SKM-1 treated with dmso at 0.1 percent for 144 hours (cell line): ENCODE measurements around the gene SLC66A2.

Source experiments
- DNase-seq: peaks from one replicate; lab custom pipeline; 2025; ENCODE audit not compliant: unreplicated experiment; lab: John Stamatoyannopoulos, UW

SLC66A2 gene

DNA sequence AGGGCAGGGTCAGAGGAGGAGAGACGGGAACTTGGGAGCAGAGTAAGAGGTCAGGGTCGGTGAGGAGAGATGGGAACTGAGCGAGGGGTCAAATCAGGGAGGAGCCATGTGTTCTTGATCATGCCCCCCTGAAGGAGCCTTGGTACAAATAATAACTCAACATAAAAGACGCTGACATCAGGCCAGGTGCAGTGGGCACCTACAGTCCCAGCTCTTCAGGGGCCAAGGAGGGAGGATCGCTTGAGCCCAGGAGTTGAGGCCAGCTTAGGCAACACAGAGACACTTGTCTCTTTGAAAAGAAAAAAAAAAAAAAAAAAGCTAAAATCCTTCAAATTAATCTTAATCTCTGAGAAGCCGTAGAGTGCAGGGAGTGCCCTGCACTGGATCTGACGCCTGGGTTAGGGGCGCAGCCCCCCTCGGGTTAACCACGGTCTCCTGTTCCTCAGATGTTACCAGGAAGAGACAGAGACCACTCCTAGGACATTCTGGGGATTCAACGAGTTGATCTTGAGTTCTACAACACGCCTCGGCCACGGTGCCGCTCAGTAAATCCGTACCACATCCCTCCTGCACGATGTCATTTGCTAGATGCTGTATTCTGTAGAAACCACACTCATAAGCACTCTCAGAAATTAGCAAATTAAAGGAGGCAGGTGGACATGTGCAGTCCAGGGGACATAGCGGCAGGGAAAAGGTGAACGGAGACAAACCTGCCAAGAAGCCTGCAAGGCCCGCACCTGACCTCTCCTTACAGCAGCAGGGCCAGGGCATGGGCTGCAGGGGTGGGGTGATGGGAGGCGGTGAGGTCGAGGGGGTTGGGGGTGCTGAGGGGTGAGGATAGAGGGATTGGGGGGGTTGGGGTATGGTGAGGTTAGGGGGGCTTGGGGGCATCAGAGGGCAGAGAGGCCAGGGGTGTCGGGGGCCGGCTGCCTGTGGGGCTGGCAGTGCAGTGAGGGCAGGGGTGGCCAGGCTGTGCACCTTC lies 29.2 kb downstream of the SLC66A2 start:
- no peak for DNase-seq

DNA sequence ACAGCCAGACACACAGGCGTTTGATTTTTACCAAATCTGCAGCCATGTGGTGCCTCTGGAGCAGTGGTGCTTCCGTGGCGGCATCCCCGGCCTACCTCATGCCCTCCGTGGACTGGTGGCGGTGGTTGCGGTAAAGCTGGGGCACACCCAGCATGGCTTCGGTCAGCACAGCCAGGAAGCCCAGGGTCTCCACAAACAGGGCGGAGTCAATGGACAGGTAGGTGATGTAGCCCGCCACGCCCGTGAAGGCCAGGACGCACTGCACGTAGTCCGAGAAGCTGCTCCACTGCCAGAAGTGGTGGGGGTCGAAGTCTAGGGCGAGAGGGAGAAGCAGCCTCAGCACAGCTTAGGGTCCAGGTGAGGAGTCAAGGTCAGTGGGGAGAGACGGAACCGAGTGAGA lies 32.4 kb downstream of the SLC66A2 start:
- DNase-seq: no peak

DNA sequence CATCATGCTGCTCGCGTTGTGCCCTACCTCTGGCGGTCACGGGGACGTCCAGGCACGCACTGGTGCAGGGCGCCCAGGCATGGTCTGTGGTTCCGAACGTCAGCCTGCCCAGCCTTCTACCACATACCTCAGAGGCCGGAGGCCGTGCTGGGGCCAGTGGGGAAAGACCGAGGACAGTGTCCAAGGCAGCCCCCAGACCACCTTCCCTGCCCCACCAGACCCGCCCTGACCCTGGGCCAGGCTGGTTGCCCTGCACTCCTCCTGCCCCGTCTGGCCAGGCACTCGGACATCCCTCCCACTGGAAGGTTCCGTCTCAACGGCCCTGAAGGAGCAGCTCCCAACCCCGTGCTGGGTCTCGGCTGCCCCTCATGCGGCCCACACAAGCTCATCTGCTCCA lies 32.8 kb downstream of the SLC66A2 start:
- no peak for DNase-seq

DNA sequence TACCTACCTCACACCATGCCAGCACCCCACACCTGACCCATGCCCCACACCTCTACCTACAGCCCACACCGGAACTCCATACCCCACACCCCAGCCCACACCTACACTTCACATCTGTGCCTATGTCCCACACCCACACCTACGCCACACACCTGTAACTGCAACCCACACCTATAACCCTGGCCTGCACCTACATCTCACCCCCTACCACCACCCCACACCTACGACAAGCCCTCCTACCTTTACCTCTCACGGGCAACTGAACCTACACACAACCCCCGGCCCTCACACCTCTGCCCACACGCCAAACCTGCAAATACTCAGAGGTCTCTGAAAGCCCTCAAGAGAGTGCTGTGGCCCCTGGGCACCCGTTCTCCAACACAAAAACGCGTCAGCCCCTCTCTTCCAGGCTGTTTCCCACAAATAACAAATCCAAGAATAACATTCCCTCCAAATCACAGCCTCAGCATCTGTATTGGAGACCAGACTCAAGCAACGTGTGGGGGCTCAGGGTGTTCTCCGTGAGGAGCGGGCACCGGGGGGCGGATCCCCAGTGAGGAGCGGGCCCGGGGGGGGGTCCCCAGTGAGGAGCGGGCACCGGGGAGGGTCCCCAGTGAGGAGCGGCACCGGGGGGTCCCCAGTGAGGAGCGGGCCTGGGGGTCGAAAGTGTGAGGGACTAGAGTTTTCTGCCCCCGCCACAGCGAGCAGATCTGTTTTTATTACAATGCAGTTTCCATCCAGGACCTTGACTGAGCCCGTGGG lies 33.4 kb downstream of the SLC66A2 start:
- DNase-seq: no peak

DNA sequence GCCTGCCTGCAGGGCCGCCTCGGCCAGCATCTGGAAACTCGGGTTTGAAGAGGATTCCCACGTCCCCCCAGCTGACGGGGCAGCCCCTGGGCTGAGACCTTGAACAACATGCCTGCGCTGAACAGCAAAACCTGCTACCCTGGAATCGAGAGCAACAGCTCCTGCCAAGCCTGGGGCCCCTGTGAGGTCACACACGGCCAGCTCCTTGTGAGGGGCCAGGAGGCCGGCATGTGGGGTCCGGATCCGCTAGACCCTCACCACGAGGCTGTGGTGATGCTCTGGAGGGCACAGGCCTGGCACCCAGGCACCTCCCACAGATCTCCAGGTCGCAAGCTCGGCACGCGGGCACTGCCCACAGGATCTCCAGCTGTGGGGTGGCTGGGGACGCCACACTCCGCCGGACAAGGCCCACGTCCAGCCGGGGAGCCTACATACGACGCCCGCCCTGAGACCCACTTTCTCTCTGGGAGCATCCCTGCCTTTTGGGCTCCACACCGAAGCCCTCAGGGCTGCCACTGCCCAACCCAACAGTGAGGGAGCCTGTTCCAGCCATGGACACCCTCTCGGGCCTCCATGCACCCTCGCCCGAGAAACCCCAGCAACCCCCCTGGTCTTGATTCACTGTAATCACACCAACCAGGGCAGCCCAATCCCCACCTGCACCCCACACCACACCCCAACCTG lies 34.1 kb downstream of the SLC66A2 start:
- DNase-seq: no peak

DNA sequence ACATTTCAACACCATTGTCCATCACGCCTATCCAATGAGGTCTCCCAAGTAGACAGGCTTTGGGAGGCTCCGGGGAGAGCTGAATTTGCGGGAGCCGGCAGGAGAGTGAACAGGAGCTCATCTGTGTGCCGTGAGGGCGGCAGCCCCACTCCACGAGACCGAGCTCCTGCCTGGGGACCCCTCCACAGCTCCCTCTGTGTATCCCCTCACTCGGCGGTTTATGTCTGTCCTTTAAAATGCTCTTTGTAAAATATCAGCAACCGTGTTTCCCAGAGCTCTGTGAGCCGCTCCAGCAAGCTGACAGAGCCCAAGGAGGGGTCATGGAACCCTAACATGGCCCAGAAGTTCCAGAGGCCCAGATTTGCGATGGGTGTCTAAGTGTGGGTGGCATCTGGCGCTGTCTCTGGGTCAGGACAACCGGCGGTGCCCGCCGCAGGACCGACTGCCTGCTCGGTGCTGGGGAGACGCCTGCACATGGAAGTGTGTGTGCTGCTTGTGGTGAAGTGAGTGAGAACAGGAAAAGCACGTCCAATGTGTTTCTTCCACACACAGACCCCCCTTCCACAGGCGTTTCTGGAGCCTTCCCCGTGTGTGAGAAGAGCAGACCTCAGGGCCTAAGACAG lies 34.8 kb downstream of the SLC66A2 start:
- DNase-seq: no peak

DNA sequence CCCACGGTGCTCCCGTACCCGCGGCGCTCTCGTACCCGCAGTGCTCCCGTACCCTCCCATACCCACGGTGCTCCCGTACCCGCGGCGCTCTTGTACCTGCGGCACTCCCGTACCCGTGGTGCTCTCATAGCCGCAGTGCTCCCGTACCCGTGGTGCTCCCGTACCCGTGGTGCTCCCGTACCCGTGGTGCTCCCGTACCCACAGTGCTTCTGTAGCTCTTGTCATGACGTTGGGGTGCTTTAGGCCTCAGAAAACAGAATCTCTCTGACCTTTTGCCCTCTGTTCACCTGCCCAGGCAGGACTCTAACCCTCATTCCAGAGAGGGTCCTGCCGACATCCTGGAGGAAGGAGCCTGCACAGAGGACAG lies 35.3 kb downstream of the SLC66A2 start:
- DNase-seq: no peak

DNA sequence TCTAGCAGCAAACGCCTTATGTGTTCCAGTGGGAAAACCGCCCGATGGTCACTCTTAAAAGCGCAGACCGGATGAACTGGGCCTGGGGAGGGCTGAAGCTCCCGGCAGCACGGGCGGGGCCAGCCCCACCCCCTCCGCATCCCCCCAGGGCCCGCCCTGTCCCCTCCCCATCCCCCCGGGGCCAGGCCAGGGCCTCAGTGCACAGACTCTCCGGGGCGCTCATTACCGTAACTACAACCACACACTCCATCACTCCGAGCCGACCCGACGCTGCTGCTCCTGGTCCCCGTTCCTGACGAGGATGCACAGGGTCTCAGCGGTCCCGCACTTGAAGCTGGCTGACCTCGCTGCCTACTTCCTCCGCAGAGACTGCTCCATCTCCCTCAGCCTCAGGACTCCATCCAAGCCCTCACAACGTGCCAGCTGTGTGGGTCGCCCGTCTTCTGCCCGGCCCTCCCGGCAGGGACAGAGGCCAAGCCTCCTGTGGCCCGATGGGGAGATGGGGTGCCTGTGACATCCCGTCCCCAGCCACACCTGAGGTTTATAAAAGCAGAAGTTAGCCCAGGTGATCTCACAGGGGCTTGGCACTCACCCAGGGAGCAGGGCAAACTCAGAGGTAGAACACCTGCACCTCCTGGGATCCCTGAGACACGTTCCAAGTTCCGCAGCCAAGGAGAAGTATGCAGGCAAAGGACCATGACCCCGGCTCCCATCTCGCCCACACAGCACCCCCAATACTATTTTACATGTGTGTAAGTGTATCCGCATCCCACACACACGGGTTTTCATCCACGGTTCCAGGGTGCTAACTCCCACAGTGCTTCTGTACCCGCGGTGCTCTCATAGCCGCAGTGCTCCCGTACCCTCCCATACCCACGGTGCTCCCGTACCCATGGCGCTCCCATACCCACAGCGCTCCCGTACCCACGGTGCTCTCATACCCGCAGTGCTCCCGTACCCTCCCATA lies 36.0 kb downstream of the SLC66A2 start:
- no peak for DNase-seq

DNA sequence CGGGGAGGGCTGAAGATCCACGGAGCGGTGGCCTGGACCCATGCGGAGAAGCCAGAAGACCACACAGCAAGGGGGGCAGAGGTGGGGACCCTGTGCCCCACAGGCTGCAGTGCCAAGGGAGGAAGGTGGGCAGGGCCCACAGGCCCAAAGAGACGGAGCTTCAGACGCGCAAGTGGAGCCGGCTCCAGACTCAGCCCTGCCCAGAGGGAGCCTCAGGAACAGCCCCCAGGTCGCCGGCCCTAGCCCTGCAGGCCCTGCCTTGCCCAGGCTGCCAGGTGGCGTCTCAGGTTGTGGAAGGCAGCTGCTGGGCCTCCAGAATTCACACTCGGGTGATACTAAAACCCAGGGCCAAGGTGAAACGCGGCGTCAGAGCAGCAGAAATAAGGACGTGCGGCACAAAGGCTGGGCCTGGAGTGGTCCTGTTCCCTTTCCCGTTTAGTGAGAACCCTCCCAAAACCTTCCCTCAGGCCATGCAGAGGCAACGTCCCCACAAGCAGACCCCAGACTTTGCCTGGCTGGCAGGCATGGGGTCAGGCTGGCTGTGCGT lies 36.8 kb downstream of the SLC66A2 start:
- no peak for DNase-seq

DNA sequence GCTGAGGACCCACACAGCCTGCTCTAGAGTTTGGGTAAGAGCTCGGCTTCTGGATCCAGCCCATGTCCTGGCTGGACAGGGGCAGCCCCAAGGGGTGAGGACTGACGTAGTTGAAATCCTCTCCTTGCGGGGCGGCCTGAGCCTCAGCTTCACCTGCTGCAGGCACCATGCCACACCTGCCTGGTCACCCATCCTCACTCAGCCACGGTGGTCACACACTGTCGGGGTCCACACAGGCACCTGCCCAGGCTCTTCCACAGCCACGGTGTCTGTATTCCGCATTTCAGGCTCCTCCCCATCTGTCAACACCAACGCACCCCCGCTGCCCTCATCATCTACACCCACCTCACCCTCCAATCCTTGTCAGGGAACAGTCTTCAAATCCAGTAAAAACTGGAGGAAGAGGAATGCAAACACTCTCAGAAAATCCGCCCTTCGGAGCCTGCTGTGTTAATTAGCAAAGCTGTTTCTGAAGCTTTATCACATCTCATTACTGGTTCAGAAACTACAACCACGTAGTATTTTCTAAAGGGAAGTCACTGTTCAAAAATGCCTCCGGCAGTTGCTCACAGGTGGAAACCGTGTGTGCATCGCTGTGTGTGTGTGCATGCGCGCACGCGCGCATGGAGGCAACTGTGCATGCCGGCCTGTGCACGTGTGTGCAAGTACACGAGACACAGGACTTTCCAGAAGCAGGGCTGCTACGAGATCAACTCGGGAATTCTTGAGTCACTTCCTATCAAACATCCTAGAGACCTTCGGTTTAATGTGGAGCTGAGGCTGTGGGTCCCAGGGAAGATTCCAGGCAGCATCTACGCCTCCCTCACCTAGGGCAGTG lies 38.2 kb downstream of the SLC66A2 start:
- DNase-seq: no peak

DNA sequence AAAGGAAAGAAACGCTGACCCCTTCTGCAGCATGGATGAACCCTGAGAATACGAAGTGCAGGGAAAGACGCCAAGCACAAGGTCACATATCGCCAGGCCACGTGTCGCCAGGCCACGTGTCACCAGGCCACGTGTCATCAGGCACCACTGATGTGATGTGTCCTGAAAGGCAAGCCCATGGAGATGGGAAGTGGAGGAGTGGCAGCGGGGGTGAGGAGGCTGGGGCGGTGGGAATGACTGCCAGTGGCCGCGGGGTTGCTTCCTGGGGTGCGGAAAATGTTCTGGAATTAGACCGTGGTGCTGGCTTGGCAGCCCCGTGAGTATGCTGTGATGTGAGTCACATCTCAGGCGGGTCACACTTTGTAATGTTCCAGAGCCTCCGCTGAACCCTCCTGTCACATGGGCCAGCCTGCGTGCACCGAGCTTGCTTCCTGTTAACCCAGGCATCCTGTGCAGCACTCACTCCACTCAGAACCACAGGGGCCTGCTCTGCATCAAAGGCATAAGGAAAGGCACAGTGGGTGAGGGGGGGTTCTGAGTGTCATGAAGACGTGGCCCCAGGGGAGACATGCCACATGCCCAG lies 39.0 kb downstream of the SLC66A2 start:
- no peak for DNase-seq

DNA sequence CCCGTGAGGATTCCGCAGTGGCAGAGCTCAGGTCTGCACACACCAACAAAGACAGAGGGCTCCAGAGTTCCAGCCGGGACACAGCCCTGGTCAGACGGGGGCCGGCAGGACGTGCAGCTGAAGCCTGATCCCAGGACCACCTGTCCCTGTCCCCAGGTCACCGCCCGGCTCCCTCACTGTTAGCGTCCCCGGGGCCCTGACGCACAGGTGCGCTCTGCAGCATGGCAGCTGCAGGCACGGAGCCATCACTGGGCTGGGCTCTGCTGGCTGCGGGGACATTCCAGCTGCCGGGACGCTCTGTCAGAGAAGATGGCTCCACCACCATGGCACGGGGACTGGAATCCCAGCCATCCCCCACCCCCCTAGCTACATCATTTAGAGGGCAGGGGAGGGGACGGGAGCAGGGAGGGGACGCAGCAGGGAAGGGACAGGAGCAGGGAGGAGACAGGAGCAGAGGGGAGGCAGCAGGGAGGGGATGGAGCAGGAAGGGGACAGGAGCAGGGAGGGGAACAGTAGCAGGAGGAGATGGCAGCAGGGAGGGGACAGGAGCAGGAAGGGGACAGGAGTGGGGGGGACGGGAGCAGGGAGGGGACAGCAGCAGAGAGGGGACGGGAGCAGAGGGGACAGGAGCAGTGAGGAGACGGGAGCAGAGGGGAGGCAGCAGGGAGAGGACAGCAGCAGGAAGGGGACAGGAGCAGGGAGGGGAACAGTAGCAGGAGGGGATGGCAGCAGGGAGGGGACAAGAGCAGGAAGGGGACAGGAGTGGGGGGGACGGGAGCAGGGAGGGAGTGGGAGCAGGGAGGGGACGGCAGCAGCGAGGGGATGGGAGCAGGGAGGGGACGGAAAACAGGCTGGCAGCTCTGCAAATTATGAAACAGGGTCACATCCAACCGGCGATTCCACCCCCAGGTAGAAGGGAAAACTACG lies 39.8 kb downstream of the SLC66A2 start:
- DNase-seq: no peak

DNA sequence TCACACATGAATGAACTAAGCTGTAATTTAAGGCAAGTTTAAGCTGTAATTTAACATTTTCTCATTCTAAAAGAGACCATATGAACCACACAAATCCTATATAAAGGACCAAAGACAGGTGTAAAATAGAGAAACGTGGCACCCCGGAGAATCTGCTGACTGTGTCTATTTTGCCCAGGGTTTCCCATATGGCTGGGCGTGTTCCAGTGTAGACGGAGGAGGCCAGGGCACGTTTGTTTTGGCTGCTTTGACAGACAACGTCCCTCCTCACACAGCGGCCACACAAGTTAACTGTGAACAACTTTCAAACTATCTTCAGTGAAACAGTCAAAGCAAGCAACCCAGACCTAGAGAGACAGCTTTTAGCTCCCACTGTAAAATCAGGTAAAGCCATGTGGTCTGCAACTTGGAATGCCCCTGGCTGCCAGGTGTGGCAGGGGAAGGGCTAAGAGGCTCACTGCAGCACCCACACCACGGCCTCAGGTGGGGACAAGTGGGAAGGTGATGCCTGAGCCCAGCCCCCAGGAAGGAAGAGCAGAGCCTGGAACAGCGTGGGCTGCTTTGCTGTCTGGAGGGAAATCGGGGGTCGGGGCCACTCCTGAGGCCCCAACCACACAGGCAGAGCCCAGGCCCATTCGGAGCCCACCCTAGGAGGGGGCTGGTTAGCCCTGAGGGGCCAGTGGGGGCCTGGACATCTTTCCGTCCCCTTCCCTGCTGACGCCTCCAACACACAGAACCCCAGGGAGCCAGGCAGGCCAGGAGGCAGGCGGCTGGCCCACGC lies 40.7 kb downstream of the SLC66A2 start:
- DNase-seq: no peak

DNA sequence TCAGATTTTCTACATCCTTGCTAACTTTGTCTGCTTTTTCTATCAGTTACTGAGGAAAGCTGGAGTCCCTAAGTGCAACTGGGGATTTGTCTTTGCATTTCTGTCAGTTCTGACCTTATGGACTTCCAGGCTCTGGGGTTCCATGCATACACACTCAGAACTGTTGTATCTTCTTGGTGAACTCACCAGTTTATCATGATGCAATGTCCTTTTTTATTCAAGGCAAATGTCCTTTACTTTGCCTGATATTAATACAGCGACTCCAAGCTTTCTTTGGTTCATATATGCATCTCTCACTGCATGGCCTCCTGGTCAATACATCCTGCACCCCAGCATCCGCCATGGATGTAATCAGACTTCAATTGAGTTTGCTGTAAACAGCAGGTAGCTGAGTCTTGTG lies 44.7 kb downstream of the SLC66A2 start:
- no peak for DNase-seq

DNA sequence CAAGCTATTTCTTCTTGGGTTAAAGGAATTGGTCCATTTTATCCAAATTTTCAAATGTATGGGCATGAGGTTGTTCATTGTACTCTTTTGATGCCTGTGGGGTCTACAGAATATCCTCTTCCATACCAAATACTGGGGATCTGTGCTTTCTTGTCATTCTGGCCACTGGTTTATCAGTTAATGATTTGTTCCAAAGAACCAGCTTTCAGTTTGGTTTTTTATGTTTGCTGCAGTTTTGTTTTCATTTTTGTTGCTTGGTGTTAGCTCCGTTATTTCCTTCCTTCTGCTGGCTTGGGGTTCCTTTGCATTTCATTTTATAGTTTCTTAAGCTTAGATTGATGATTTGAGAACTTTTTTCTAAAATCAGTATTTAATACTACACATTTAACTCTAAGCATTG lies 45.5 kb downstream of the SLC66A2 start:
- DNase-seq: no peak

DNA sequence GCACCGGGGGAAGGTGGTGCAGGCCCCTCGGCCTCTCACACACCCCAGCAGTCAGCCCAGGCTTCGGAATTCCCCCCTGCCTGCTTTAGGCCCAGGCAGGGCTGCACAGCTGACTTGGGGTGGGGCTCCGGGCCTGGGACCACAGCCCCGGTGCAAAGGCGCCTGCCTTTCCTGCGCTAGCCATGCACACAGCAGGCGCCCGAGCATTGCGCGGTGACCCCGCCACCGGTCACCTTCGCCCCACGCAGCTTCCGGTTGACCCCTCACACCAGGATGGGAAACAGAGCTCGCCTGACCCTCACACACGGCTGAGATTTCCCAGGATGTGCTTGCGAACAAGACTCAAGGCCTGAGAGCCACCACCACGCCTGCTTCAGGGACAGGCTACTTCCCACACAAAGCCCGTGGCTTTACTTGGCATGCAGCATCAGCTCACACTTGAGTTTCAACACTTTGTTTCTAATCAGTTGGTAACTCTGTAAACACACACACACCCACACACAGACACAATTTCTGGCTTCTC lies 46.0 kb downstream of the SLC66A2 start:
- DNase-seq: no peak
